Medulla oblongata (tissue), 1 donor: ENCODE data around the gene PAPPA.

Experiments used
- DNase-seq: peaks from one replicate; pipeline ENCODE4 v3.0.0-alpha.2; 2015; ENCODE audit errors: extremely low spot score

PAPPA gene

GRCh38 chr9:116275418-116276195, 122.0 kb downstream of the PAPPA start:
- DNase-seq, result no peak

- DNase-seq, result no peak
Observed at GRCh38 chr9:116276196-116276493, 122.6 kb downstream of the PAPPA start.

GRCh38 chr9:116276651-116277121, 123.1 kb downstream of the PAPPA start:
- DNase-seq, result no peak

- DNase-seq, result no peak
Observed at GRCh38 chr9:116278326-116278725, 124.7 kb downstream of the PAPPA start.

- no peak for DNase-seq
Observed at GRCh38 chr9:116279230-116279629, 125.6 kb downstream of the PAPPA start.

GRCh38 chr9:116280529-116280928, 126.9 kb downstream of the PAPPA start:
- no peak for DNase-seq

GRCh38 chr9:116282597-116282996, 129.0 kb downstream of the PAPPA start:
- DNase-seq, result no peak

GRCh38 chr9:116284518-116284917, 130.9 kb downstream of the PAPPA start:
- DNase-seq, result no peak

- DNase-seq, result no peak
Observed at GRCh38 chr9:116285320-116285719, 131.7 kb downstream of the PAPPA start.

- DNase-seq, result no peak
Observed at GRCh38 chr9:116286297-116286696, 132.7 kb downstream of the PAPPA start.

GRCh38 chr9:116287721-116288120, 134.1 kb downstream of the PAPPA start:
- no peak for DNase-seq

GRCh38 chr9:116288658-116289057, 135.1 kb downstream of the PAPPA start:
- no peak for DNase-seq

- no peak for DNase-seq
Observed at GRCh38 chr9:116297346-116297745, 143.8 kb downstream of the PAPPA start.

- DNase-seq, result no peak
Observed at GRCh38 chr9:116298249-116298648, 144.7 kb downstream of the PAPPA start.

- DNase-seq, result peak; percentile 45
Observed at GRCh38 chr9:116298878-116299391, 145.3 kb downstream of the PAPPA start.

GRCh38 chr9:116300360-116300870, 146.8 kb downstream of the PAPPA start:
- DNase-seq, result peak; percentile 64

GRCh38 chr9:116303270-116303669, 149.7 kb downstream of the PAPPA start:
- DNase-seq, result no peak

- DNase-seq, result no peak
Observed at GRCh38 chr9:116303886-116304538, 150.4 kb downstream of the PAPPA start.

GRCh38 chr9:116304761-116305160, 151.2 kb downstream of the PAPPA start:
- no peak for DNase-seq

GRCh38 chr9:116308076-116308475, 154.5 kb downstream of the PAPPA start:
- no peak for DNase-seq

- DNase-seq, result no peak
Observed at GRCh38 chr9:116309900-116310611, 156.5 kb downstream of the PAPPA start.

GRCh38 chr9:116312221-116312620, 158.6 kb downstream of the PAPPA start:
- DNase-seq, result no peak
